Breast epithelium (tissue), 3 donors: ENCODE measurements around the gene AGR2.

Experiments
- CTCF ChIP-seq, 3 donors: fragments of 450-650 bp; IDR thresholded peaks; one replicate each; pipeline ENCODE4 v1.5.1; 2016 to 2017; ENCODE audit warnings: antibody characterized with exemption in 3 of 3, mild to moderate bottlenecking in 3 of 3, moderate library complexity in 3 of 3
- POLR2AphosphoS5 ChIP-seq, 3 donors: sonication (generic); formaldehyde crosslinking; IDR thresholded peaks; one replicate each; pipeline ENCODE4 v1.6.1; 2017; ENCODE audit warnings: antibody characterized with exemption in 3 of 3

DNA sequence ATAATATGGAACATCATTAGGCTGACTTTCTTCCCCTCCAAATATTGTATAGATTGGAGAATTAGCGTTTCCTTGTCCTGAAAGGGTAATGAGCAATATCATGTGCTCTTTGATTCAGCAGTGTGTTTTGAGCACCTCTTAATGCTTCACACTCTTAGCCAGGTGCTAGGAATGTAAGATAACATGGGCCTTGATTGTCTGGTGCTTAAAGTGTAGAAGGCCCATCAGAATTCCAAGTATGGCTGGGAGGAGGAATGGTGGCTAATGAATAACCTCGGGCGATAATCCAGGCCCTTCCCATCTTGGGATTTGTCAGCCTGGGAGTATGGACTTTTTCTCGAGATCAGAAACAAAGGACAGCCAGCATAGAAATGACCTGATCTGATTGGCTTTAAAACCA lies 42.6 kb downstream of the AGR2 start:
- TF ChIP-seq POLR2AphosphoS5 (IDR thresholded peaks at IDR 0.05) (no peak), CTCF (IDR thresholded peaks at IDR 0.05) (no peak)
